NOMO-1 treated with DMSO at 0.1 percent for 48 hours (cell line): ENCODE results near the gene CTSD.

Experiments used
- DNase-seq: peaks from one replicate; lab custom pipeline; 2025; ENCODE audit not compliant: unreplicated experiment; lab: John Stamatoyannopoulos, UW

The CTSD gene

DNA sequence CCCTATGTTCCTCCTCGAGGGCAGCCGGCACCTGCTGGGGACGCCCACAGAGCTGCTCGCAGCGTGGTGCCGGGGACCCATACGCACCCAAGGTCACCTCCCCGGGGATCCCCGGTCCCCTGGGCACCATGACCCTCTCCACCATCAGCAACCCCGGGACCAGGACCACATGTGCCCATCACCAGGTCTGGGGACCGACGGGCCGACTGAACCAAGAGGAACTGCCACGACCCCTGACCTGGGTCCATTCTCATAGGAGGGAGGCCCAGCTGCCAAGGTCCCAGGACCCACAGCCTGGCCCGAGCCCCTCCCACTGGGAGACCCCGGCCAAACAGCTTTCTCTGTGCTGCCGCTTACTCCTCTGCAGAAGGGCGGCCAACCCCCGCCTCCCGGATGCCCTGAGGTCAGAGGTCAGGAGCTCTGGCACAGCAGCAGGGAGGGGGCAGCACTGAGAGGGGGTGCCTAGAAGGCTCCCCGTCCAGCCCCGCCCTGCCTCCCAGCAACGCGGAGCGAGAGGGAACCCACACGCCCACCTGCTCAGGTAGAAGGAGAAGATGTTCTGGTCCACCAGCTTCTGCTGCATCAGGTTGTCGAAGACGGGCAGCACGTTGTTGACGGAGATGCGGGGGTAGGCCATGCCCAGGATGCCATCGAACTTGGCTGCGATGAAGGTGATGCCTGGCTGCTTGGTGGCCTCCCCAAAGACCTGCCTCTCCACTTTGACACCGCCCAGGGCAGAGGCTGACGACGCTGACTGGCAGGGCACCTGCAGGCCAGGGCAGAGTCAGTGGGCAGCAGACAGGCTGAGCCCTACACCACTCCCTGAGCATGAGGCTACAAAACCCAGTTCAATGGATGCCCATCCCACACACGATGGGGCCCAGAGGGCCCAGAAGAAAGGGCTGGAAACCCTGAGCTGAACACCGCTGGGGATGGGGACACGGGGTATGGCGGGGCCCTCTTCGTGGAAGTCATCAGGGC lies 6.6 kb downstream of the CTSD start:
- no peak for DNase-seq

DNA sequence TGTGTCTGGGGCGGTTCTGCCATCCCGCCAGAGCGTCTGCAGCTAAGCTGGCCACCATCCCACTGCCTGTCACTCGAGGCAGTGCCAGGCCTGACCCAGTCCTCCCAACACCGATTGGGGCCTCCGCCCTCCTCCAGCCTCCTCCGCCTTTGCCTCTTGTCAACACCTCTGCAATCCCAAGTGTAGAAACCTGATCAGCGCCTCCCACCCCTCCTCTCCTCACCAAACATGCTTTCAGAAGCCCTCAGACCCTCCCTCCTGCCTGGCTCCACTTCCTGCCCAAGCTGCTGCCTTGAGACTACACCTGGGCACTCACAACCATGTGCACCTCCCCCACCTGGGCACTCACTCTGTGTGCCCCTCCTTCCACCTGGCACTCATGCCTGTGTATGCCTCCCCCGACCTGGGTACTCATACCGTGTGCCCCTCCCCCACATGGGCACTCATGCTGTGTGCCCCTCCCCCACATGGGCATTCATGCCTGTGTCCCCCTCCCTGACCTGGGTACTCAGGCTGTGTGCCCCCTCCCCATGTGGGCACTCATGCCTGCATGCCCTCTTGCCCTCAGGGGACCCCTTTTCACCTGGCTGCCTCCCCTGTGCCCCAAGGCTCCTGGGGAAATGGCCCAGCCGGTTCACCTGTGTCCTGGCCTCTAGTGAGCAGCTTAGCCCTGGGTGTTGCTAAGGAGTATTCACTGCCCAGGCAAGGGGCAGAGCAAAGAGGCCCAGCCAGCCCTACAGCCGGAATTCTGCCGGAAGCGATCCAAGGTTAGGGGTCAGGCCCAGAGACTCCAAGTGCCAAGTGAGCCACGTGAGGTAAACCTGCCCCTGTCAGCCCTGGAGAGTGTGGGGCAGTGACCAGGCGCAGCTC lies 7.8 kb downstream of the CTSD start:
- no peak for DNase-seq

DNA sequence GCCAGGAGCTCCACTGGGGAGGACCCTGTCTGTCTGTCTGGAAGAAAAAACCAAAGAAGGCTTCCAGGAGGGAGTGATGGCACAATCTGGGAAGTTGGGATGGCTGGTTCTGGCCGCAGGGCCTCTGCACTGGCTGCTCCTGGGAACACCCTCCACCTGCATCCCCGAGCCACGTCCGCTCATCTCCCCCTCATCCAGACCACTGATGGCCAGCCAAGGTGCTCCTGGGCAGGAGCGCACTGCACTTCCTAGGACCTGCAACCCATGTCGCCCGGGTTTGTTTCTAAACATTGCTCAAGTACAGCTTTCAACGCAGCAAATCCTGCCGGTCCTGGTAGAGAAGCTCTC lies 8.4 kb downstream of the CTSD start:
- DNase-seq = no peak

DNA sequence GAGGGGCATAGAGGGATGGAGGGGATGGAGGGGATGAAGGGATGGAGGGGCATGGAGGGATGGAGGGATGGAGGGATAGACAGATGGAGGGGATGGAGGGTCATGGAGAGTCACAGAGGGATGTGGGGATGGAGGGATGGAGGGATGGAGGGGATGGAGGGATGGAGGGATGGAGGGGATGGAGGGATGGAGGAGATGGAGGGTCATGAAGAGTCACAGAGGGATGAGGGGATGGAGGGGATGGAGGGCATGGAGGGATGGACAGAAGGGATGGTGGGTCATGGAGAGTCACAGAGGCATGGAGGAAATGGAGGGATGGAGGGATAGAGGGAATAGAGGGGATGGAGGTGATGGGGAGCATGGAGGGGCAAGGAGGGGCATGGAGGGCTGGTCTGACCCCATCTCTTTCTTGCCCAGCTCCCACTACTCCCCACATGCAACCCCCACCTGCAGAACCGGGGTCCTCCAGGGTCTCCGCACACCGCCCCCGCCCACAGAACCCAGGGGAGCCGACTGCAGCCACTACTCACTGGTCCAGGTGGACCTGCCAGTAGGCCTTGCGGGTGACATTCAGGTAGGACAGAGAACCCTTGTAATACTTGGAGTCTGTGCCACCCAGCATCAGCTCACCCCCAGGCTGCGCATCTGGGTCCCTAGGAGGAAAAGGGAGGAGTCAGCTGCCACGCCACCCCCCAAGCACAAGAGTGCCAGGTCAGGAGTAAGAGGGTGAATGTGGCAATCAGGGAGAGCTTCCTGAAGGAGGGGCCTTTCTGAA lies 9.2 kb downstream of the CTSD start:
- no peak for DNase-seq

DNA sequence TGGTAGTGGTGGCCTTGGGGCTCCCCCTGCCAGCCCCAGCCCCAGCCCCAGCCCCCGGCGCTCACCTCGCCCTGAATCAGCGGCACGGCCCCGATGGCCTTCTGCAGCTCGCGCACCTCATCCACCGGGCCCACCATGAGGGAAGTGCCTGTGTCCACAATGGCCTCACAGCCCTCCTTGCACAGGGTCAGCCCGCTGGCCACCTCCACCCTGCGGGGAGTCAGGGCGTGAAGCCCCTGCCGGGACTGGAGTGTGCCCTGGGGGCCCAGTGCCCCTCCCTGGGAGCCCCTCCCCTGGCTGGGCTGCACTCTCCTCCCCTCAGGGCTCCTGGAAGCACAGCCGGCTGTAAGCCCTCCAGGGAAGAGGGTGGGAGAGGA lies 9.8 kb downstream of the CTSD start:
- DNase-seq = no peak

DNA sequence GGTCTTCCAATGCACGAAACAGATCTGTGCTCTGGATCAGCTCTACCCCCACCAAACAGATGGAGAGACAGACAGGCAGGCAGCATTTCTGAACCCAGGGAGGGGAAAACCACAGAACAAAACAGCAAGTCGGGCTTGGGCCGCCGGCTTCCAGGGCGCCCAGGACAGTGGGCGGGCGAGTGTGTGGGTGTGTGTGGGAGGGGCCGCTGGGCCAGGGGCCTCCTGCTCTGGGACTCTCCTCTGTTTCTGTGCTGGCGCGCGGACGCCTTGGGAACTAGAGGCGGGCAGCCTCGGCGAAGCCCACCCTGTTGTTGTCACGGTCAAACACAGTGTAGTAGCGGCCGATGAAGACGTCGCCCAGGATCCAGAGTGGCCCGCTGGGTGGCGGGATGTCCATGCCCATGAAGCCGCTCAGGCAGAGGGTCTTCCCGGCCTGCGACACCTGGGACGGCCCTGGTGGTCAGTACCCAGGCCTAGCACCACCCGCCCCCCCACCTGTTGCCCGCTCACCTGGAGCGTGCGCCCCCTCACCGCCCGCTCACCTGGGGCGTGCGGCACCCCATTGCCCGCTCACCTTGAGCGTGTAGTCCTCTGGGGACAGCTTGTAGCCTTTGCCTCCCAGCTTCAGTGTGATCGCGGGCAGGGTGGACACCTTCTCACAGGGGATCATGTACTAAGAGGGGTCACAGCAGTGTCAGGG lies 10.3 kb downstream of the CTSD start:
- DNase-seq = no peak

DNA sequence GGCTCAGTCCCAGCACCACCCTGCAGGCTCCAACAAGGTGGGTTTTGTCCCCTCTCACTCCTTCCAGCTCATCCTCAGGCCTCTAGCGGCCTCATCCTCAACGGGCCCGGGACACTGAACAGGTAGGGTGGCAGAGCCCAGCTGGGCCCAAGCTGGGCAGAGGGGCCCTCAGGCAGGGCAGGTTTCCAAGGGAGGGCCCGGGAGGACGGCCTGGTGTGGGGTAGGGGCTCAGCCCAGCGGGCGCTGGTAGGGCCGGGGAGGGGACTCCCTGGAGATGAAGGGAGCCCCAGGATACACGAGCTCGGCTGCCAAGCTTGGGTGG lies 10.9 kb downstream of the CTSD start:
- no peak for DNase-seq

DNA sequence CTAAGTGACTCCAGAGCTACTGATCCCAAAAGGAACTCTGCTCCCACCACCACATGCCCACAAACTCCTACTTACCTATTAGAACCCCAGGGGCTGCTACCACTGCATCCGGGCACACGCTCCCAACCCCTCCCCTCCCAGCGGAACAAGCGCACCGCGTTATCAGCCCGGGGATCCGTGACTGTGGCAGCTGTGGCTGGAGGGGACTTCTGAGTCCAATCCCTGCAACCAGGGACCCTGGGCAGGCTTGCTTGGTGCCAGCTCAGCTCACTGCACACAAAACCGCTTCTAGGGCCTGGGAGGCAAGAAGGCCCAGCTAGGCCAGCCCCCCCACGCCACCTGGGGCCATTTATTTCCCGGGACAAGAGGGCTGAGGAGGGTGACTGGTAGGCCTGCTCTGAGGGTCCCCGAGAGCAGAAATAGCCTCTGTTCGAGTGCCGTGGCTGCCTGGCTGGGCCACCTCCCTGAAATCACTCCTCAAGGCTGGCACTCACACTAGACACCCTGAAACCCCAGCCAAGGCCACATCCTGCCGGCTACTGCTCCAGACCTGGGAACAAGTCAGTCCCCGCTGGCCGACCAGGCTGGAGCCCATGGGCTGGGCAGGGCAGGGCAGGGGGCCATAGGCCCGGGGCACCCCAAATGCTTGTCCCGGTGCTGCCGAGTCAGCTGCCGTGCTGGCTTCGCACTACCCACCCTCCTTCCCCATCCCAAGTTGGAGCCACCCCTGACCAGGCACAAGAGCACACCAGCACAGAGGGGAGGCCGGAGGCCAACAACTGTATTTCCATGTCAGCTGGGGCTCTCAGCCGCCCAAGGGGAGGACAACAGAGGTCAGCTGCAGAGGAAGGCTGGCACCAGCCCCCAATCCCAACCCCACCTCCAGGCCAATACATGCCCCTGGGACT lies 11.5 kb downstream of the CTSD start:
- no peak for DNase-seq

DNA sequence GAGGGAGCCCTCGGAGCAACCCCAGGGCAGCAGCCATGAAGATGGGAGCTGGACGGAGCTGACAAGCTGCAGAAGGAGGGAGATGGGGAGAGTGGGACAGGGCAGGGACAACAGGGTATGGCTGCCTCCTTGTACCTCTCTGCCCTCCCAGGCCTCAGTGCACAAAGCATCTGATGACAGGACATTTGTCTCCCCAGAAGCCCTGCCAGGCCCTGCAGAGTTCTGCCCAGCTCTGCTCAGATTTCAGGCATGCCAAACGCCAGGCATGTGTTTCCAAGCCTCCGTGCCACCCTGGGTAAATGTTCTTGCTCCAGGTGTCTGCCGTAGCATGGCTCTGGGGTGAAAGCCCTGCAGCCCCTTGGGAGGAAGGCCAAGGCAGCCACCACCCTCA lies 12.2 kb downstream of the CTSD start:
- no peak for DNase-seq

DNA sequence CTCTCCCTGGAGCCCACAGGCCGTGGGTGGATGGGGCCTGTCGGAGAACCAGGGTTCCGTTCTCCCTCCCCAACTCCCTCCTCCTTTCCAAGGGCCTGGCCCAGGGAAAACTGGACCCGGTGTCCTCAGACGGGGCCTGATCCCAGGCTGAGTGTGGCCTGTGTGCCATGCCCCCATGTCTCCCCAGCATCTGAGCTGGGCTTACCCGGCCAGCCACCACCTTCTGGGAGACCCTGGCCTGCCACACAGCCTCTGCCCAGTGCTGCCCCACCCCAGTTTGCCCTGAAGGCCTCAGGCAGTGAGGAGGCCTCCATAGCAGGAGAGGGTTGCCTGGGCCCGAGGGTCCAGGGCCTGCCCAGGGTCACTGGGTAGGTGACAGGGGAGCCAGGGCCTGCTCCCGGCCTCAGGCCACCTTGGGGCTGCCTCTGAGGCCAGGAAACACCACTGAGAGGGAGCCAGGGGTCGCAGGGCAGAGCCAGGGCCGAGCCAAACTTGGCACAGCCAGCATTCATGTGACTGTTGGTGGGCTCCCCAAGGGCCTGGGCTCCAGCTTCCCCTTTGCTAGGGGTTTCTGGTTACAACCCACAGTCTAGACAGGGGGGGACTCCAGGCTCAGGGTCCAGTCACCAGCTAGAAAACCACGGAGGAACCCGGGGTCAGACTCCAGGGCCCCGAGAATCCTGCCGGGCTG lies 12.7 kb downstream of the CTSD start:
- no peak for DNase-seq

DNA sequence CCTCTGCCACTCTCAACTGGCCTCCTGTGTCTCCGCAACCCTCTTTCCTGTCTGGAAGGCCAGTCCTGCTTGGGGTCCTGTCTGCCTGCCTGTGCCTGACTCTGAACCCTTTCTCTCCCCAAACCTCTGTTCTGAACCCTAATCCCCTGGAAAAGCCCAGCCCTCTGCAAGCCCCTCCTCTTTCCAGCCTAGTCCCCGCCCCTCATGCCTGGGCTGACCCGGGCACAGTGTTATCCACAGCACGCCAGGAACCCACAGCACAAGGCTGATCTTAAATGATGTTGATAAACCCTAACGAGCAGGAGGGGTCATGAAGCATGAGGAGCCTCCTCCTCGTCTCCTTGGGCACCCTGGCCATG lies 13.3 kb downstream of the CTSD start, which contains the start of gene IFITM10:
Gene IFITM10 (minus strand): TSS at position 115 of the 359 bp plus-strand sequence. CDS start 153 bp downstream, outside the sequence.
- DNase-seq = no peak

DNA sequence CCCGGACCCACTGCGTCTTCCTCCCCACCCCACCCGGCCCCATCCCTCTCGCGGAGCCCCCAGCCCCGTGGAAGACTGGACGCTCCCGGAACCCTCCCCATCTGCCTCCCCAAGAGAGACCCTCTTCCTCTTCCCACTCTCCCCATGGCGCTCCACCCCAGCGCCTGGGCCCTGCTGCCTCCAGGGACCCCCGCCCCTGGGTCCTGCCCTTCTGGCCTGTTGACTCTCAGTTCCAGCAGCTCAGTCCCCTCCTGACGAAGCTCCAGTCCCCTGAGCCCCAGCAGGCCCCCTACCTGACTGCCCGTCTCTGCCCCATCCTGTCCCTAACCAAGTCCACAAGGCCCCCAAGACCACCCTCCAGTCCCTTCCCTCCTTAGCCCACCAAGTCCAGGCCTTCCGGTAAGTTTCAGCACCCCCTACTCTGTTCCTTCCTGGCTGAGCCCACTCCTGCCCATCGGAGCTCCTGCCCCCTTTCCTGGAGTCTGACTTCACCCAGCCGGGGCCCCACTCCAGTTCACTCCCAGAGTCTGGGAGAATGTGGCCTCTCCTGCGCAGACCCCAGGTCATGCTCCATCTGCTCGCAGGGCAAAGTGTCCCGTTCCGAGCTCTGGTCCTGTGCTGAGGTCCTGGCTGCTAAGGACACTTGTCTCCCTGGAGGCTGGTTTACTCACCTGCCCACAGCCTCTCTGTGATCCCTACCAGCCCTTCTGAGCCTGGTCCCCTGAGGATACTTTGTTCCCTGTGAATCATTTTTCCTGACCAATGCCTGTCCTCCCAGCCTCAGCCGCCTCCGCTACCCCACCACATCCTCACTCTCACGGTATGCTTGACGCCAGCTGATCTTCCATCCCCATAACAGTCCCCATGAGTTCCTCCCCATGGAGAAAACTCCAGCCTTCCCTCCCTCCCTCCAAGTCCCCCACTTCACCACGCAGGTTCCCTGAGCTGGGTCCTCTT lies 14.1 kb downstream of the CTSD start:
- no peak for DNase-seq

DNA sequence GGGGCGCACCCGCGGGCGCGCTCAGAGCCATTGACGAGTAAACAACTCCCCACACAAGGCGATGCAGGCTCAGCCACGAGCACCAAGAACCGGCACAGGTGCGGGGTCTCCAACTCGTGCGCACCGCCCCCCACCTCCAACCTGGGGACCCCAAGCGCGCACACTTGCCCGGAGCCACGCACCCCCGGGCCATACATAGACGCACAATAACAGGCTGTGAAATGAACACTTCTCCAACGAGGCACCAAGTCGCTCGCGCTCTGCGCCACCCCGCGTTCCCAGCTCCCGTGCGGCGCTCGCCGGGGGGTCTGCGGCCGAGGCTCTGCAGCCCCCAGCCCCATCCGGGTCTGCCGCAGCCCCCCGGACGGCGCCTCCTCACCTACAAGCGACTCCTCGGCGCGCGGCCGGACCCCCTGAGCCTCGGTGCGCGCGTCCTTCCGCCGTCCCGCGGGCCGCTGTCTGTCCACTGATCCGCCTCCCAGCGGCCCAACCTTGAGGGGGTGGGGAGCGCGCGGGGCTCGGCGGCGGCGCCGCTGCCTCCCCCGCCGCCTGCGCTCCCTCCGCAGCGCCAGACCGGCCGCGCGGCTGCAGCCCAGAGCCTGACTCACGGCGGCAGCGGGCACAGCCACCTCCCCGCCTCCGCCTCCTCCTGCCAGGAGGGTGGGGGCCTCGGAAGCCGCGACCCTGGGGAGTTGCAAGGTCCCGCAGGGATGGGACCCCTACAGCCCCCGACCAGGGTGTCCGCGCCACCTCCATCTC lies 14.9 kb downstream of the CTSD start:
- no peak for DNase-seq

DNA sequence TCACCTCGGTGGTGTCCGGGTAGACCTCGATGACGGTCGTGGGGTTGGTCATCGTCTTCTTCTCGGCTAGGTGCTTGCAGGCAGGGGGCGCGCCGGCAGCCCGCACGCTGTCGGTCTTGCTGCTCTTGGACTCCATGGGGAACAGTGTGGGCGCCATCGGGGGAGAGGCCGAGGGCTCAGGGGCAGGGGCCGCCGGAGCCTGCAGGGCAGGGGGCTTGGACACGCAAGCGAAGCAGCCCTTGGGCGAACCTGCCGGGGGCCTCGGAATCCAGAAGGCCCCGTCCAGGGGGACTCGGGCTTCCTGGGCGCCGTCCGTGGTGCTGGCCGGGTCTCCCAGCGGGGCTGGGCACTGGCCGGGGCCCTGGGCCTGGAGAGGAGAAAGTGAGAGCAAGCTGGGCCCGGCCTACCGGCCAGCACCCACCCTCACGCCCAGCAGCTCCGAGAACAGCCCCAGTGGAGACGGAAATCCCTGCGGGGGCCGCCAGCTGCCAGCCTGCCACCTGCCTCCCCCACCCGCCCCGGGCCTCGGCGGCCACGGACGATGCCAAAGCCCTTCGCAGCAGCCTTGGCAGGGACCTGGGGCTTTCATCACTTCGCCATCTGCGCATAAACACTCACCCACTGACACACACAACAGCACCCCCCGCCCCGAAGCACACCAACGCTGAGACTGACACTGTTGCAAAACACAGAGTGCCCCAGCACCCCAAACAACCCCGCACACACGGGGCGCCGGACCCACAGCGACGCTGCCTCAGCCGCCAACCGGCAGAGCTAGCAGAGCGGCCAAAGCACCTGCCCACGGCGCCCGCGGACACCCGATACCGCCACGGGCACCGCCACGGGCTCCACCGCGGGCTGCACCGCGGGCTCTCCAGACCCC lies 15.7 kb downstream of the CTSD start:
- no peak for DNase-seq

DNA sequence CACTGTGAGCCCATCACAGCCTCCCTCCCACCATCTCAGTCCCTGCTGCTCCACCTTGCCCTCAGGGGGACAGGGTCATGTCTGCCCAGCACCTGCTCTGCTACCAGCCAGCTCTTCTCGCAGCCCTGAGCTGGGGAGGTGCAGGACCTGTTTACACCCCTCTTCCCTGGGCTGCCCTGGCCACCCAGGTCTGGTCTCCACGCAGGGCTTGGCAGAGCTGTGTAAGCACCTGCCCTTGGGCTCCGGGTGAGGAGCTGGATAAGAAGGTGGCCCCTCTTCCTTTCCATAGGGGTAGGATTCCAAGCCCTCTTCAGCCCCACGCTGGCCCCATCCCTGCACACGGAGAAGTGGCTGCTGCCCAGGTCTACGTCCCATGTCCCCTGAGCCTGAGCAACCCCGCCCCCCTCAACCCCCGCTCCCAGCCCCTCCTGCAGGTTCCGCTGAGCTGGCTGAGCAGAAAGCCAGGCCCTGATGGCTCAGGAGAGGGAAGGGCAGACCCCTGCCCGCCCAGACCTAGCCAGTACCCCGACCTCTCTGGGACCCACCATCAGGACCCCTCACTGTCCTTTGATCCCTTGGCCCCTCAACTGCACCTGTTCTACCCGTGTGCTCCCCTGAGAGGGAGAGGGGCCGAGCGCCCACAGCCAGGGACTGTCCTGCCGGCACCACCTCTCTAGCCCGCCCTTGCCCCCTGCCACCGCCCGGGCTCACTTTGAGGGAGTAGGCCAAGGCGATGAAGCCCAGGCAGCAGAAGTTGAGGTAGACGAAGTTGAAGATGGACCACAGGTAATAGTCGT lies 16.6 kb downstream of the CTSD start:
- DNase-seq = no peak

DNA sequence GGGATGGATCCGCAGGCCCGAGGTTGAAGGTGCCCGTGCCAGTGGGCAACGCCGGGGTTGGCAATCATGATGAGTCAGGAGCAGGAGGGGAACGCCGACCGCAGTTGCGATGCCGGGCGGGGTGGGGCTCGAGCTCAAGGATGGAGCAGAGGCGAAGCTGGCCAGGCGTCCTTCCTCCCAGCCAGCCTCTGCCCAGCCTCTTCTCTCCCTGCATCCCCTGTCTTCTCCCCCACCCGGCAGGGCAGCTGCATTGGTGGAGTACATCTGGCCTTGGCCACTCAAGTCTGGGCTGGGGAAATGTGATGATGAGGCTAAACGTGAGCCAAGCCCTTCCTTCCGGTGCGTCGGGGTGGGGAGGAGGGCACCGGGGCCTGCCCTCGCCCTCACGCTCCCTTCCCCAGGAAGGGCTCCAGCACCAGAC lies 17.2 kb downstream of the CTSD start:
- DNase-seq = no peak
